Measurements from ENCODE around the gene TMPRSS7.

- no peak for TF ChIP-seq CTCF (IDR thresholded peaks at IDR 0.05)
- TF ChIP-seq POLR2A (IDR thresholded peaks at IDR 0.05) = no peak
Measured at GRCh38 chr3:112048911-112049310, 14.4 kb downstream of the TMPRSS7 start.

Data from Peyer's patch (tissue), 4 donors.